NCI-H1930 (cell line): ENCODE data around the gene CACNA1F.
A peak's percentile ranks its signal among the peaks of the same experiment; 100 is the strongest.

Experiments used
- DNase-seq, 2 experiments: peaks; one replicate each; lab custom pipeline; 2025; lab: John Stamatoyannopoulos, UW

CACNA1F gene

DNA sequence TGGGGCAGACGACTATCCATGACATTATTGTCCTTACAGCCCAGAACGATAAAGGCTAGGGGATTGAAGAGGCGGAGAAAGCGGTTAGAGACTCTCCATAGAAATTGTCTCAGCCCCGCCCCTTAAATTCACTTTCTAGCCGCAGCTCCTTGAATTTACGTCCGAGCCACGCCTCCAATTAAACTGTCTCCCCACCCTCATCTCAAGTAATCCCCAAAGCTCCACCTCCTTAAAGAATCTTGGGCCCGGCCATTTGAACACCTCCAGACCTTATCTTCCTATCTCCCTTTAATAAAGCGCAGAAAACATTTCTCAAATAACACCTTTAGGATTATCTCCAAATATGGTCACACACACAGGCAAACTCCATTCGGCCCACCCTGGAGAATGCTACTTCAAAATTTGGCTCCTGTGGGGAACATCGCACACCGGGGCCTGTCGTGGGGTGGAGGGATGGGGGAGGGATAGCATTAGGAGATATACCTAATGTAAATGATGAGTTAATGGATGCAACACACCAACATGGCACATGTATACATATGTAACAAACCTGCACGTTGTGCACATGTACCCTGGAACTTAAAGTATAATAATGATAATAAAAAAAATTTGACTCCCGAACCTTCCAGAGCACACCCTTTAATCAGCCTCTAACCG, 77.8 kb downstream of the CACNA1F start:
- peak in 1 of 2 experiments; percentile 7 for DNase-seq
